ENCODE results near the gene PPCS. TPM values are rescaled to one million over a fixed set of nuclear protein-coding genes. Genes with fewer than 3 reads are reported as not detected.

Gene PPCS
- 35.6 TPM for total RNA-seq

- no peaks in the 10 kb centered on the region for H3K9me3 ChIP-seq (ENCODE audit: low read depth, low read length)
- peak within 1 kb of the TSS; percentile 95 for H3K4me3 ChIP-seq (ENCODE audit: low read length)
- no peaks in the 10 kb centered on the region for H3K27me3 ChIP-seq (ENCODE audit: insufficient read depth, low read length)
- peaks cover 29% of the 10 kb centered on the region for H3K4me1 ChIP-seq (ENCODE audit: insufficient read depth, low read length)
Measured at GRCh38 chr1:42456010-42456753, at the start of gene PPCS, which contains the start of gene ZMYND12. Gene PPCS, plus strand, starts transcription at chr1:42456543. Its CDS starts 23 bp downstream, at chr1:42456566. Gene ZMYND12, minus strand, starts transcription at chr1:42456022. Its CDS starts 25 bp downstream, at chr1:42455997.

GRCh38 chr1:42414551-42415496 is 41.5 kb upstream of the PPCS start:
- no peaks in the 10 kb centered on the region for H3K9me3 ChIP-seq (ENCODE audit: low read depth, low read length)
- H3K4me3 ChIP-seq (ENCODE audit: low read length), result no peak overlapping the region
- H3K27me3 ChIP-seq (ENCODE audit: insufficient read depth, low read length), result no peaks in the 10 kb centered on the region

GRCh38 chr1:42417166-42417565 is 39.2 kb upstream of the PPCS start:
- no peaks in the 10 kb centered on the region for H3K4me1 ChIP-seq (ENCODE audit: insufficient read depth, low read length)
- H3K4me3 ChIP-seq (ENCODE audit: low read length), result no peak overlapping the region
- no peaks in the 10 kb centered on the region for H3K9me3 ChIP-seq (ENCODE audit: low read depth, low read length)
- no peaks in the 10 kb centered on the region for H3K27me3 ChIP-seq (ENCODE audit: insufficient read depth, low read length)

More at GRCh38 chr1:42414551-42415496, 41.5 kb upstream of the PPCS start:
- no peaks in the 10 kb centered on the region for H3K4me1 ChIP-seq (ENCODE audit: insufficient read depth, low read length)

GRCh38 chr1:42418516-42418915 is 37.8 kb upstream of the PPCS start:
- Histone ChIP-seq H3K4me3 (ENCODE audit: low read length) (no peak overlapping the region), H3K9me3 (ENCODE audit: low read depth, low read length) (no peaks in the 10 kb centered on the region), H3K27me3 (ENCODE audit: insufficient read depth, low read length) (no peaks in the 10 kb centered on the region), H3K4me1 (ENCODE audit: insufficient read depth, low read length) (no peaks in the 10 kb centered on the region)

- Histone ChIP-seq H3K9me3 (ENCODE audit: low read depth, low read length) (no peaks in the 10 kb centered on the region), H3K4me3 (ENCODE audit: low read length) (no peak overlapping the region), H3K27me3 (ENCODE audit: insufficient read depth, low read length) (no peaks in the 10 kb centered on the region), H3K4me1 (ENCODE audit: insufficient read depth, low read length) (no peaks in the 10 kb centered on the region)
Measured at GRCh38 chr1:42419126-42419821, 37.1 kb upstream of the PPCS start.

- Histone ChIP-seq H3K4me3 (ENCODE audit: low read length) (no peak overlapping the region), H3K27me3 (ENCODE audit: insufficient read depth, low read length) (no peaks in the 10 kb centered on the region), H3K9me3 (ENCODE audit: low read depth, low read length) (no peaks in the 10 kb centered on the region), H3K4me1 (ENCODE audit: insufficient read depth, low read length) (no peaks in the 10 kb centered on the region)
Measured at GRCh38 chr1:42420121-42420520, 36.2 kb upstream of the PPCS start.

- Histone ChIP-seq H3K27me3 (ENCODE audit: insufficient read depth, low read length) (no peaks in the 10 kb centered on the region), H3K4me1 (ENCODE audit: insufficient read depth, low read length) (no peaks in the 10 kb centered on the region), H3K9me3 (ENCODE audit: low read depth, low read length) (no peaks in the 10 kb centered on the region), H3K4me3 (ENCODE audit: low read length) (no peak overlapping the region)
Measured at GRCh38 chr1:42420911-42421585, 35.3 kb upstream of the PPCS start.

GRCh38 chr1:42422737-42423136 is 33.6 kb upstream of the PPCS start:
- Histone ChIP-seq H3K27me3 (ENCODE audit: insufficient read depth, low read length) (no peaks in the 10 kb centered on the region), H3K4me1 (ENCODE audit: insufficient read depth, low read length) (no peaks in the 10 kb centered on the region), H3K4me3 (ENCODE audit: low read length) (no peak overlapping the region), H3K9me3 (ENCODE audit: low read depth, low read length) (no peaks in the 10 kb centered on the region)

GRCh38 chr1:42423681-42424080 is 32.7 kb upstream of the PPCS start:
- no peak overlapping the region for H3K4me3 ChIP-seq (ENCODE audit: low read length)
- H3K27me3 ChIP-seq (ENCODE audit: insufficient read depth, low read length), result no peaks in the 10 kb centered on the region
- H3K4me1 ChIP-seq (ENCODE audit: insufficient read depth, low read length), result no peaks in the 10 kb centered on the region
- no peaks in the 10 kb centered on the region for H3K9me3 ChIP-seq (ENCODE audit: low read depth, low read length)

GRCh38 chr1:42424201-42424600 is 32.1 kb upstream of the PPCS start:
- Histone ChIP-seq H3K9me3 (ENCODE audit: low read depth, low read length) (no peaks in the 10 kb centered on the region), H3K4me3 (ENCODE audit: low read length) (no peak overlapping the region)

GRCh38 chr1:42427240-42427639 is 29.1 kb upstream of the PPCS start:
- Histone ChIP-seq H3K4me3 (ENCODE audit: low read length) (no peak overlapping the region), H3K4me1 (ENCODE audit: insufficient read depth, low read length) (no peaks in the 10 kb centered on the region), H3K9me3 (ENCODE audit: low read depth, low read length) (no peaks in the 10 kb centered on the region), H3K27me3 (ENCODE audit: insufficient read depth, low read length) (no peaks in the 10 kb centered on the region)

More at GRCh38 chr1:42424201-42424600, 32.1 kb upstream of the PPCS start:
- Histone ChIP-seq H3K4me1 (ENCODE audit: insufficient read depth, low read length) (no peaks in the 10 kb centered on the region), H3K27me3 (ENCODE audit: insufficient read depth, low read length) (no peaks in the 10 kb centered on the region)

- no peaks in the 10 kb centered on the region for H3K27me3 ChIP-seq (ENCODE audit: insufficient read depth, low read length)
- H3K4me1 ChIP-seq (ENCODE audit: insufficient read depth, low read length), result no peaks in the 10 kb centered on the region
- H3K4me3 ChIP-seq (ENCODE audit: low read length), result no peak overlapping the region
- H3K9me3 ChIP-seq (ENCODE audit: low read depth, low read length), result no peaks in the 10 kb centered on the region
Measured at GRCh38 chr1:42429603-42430002, 26.7 kb upstream of the PPCS start.

GRCh38 chr1:42430286-42431135 is 25.8 kb upstream of the PPCS start:
- H3K27me3 ChIP-seq (ENCODE audit: insufficient read depth, low read length), result no peaks in the 10 kb centered on the region
- no peaks in the 10 kb centered on the region for H3K9me3 ChIP-seq (ENCODE audit: low read depth, low read length)
- no peaks in the 10 kb centered on the region for H3K4me1 ChIP-seq (ENCODE audit: insufficient read depth, low read length)

GRCh38 chr1:42431514-42431913 is 24.8 kb upstream of the PPCS start:
- no peaks in the 10 kb centered on the region for H3K27me3 ChIP-seq (ENCODE audit: insufficient read depth, low read length)
- no peaks in the 10 kb centered on the region for H3K4me1 ChIP-seq (ENCODE audit: insufficient read depth, low read length)
- no peaks in the 10 kb centered on the region for H3K9me3 ChIP-seq (ENCODE audit: low read depth, low read length)
- H3K4me3 ChIP-seq (ENCODE audit: low read length), result no peak overlapping the region

More at GRCh38 chr1:42430286-42431135, 25.8 kb upstream of the PPCS start:
- no peak overlapping the region for H3K4me3 ChIP-seq (ENCODE audit: low read length)

Measured in mononuclear cell (primary cell).